AG04450 (cell line): ENCODE results near the gene CCDC186. TPM values are rescaled to one million over a fixed set of nuclear protein-coding genes. Genes with fewer than 3 reads are reported as not detected.
A peak's percentile ranks its signal among the peaks of the same experiment; 100 is the strongest.

Source experiments
- CTCF ChIA-PET: fragments of 300-600, 350-600 bp; formaldehyde crosslinking; extraction: SDS; loops from one replicate; lab custom pipeline; 2022; ENCODE audit warnings: antibody characterized with exemption, inconsistent platforms; lab: Charles Lee
- POLR2A ChIA-PET: fragments of 350-600 bp; formaldehyde crosslinking; extraction: SDS; loops from one replicate; lab custom pipeline; 2021; ENCODE audit warnings: antibody characterized with exemption, inconsistent platforms; lab: Yijun Ruan, JAX
- DNase-seq: peaks from one replicate; pipeline ENCODE4 v3.0.0-alpha.2; 2011; ENCODE audit warnings: low read depth, low spot score
- H3K27ac ChIP-seq: one replicate; pipeline ENCODE4 v1.5.1; 2012; ENCODE audit warnings: low read depth, low read length, control low read depth
- H3K27me3 ChIP-seq: one replicate; pipeline ENCODE4 v1.6.0; 2012; ENCODE audit warnings: low read length; ENCODE audit not compliant: control insufficient read depth, insufficient read depth
- H3K4me3 ChIP-seq: 2 replicates; pipeline ENCODE4 v1.5.1; 2011; ENCODE audit warnings: mild to moderate bottlenecking, low read depth, low read length, control low read depth
- H3K9me3 ChIP-seq: 2 replicates; pipeline ENCODE4 v1.5.1; 2012; ENCODE audit warnings: low read length; ENCODE audit not compliant: control insufficient read depth, insufficient read depth
- polyA minus RNA-seq: library from RNA; depleted of rRNA, polyadenylated mRNA; stranded (reverse); fragments of >200 nt; gene quantifications from 2 replicates; pipeline ENCODE4 v1.2.3, GENCODE V29; 2011; rRNA and poly(A)+ RNA removed
- polyA plus RNA-seq: library from polyadenylated mRNA; depleted of rRNA; stranded (reverse); fragments of >200 nt; gene quantifications from 2 replicates; pipeline ENCODE4 v1.2.3, GENCODE V29; 2011; rRNA removed
- TF ChIP-seq, protein P1 (sequence below): IDR thresholded peaks from 2 replicates; pipeline ENCODE4 v1.5.1; 2011; ENCODE audit warnings: low read depth, low read length, control low read depth, inconsistent platforms

The CCDC186 gene
- polyA plus RNA-seq: 5.8 and 9.6 TPM in 2 replicates
- polyA minus RNA-seq: 3.7 and 7.7 TPM in 2 replicates

DNA sequence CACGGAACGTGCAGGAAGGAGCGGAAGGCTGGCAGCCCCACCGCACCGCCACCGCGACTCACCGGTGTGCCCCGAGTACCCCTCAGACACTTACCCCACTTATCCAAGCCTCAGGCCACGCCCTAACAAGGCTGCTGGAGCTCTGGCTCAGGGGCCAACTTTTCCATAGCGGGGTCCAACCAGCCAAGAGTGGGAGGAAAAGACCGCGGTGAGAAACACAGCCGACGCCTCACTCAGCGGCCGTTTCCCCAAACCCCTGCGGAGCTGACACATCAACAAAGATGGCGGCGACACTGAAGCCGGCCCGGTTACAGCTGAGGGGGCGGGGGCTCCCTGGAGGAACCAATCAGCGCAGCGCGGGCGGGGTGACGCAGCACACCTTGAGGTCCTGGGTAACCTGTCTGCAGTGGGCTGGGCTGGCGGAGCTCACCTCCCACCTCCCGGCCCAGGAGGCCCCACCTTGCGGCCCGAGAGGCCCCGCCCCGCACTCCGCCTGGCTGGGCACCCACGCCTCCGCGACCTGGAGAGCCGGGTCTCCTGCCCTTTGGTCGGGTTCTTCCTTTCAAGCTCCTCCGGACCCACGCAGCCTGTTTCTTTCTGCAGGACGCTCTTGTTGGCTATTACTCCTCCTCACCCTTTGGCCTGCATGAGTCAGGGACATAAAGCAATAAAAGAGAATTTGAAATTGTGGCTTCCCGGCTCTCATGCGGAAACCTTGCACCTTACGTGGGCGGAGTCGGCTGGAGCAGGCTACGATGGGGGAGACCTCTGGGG, at the start of gene CCDC186:
Gene CCDC186, minus strand, starts transcription at position 283 of the 774 bp plus-strand sequence. CDS start 10,935 bp downstream, outside the sequence.
- peak; percentile 50 for DNase-seq
- TF ChIP-seq, protein P1, sequence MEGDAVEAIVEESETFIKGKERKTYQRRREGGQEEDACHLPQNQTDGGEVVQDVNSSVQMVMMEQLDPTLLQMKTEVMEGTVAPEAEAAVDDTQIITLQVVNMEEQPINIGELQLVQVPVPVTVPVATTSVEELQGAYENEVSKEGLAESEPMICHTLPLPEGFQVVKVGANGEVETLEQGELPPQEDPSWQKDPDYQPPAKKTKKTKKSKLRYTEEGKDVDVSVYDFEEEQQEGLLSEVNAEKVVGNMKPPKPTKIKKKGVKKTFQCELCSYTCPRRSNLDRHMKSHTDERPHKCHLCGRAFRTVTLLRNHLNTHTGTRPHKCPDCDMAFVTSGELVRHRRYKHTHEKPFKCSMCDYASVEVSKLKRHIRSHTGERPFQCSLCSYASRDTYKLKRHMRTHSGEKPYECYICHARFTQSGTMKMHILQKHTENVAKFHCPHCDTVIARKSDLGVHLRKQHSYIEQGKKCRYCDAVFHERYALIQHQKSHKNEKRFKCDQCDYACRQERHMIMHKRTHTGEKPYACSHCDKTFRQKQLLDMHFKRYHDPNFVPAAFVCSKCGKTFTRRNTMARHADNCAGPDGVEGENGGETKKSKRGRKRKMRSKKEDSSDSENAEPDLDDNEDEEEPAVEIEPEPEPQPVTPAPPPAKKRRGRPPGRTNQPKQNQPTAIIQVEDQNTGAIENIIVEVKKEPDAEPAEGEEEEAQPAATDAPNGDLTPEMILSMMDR: no peak
- H3K9me3 ChIP-seq: no peaks in the 10 kb centered on the region; the same call in 1 of the 2 replicates
- H3K27ac ChIP-seq: peak within 1 kb of the TSS; percentile 74
- POLR2A ChIA-PET: interaction anchor here (0.5 to 0.7 kb wide), 3 partner anchors 130 to 437 kb away, joined by 3 to 4 read pairs (median 3); no protein-coding TSS in a partner anchor
- H3K27me3 ChIP-seq: peaks cover 11% of the 10 kb centered on the region
- peak within 1 kb of the TSS; percentile 100 for H3K4me3 ChIP-seq
- CTCF ChIA-PET: interaction anchor here (0.5 kb wide), 1 partner anchor 34 kb away, joined by 3 read pairs; no protein-coding TSS in a partner anchor

DNA sequence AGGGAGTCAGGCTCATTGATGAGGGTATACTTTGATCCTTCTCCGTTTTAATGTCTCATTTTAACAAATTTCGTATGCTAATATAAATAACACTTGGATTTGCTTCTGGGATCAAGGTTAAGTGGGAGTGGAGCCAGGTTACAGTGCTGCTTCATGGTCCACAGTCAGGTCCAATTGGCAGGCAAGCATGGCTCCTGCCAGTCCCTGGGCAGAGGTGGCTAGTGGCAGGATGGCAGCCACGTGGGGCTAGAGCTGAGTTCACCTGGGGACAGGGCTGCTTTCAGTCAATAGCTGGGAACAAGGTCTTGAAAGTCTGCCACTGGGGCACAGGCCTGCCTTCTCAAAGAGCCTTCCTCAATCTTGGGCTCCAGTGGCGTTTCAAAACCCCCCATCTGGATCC, 49.1 kb upstream of the CCDC186 start:
- Histone ChIP-seq H3K27me3 (peaks cover 6% of the 10 kb centered on the region), H3K4me3 (no peak overlapping the region), H3K27ac (no peak overlapping the region), H3K9me3 (no peaks in the 10 kb centered on the region)
- TF ChIP-seq, protein P1: no peak
- CTCF ChIA-PET: no interaction called here
- POLR2A ChIA-PET: no interaction called here
- DNase-seq: no peak

DNA sequence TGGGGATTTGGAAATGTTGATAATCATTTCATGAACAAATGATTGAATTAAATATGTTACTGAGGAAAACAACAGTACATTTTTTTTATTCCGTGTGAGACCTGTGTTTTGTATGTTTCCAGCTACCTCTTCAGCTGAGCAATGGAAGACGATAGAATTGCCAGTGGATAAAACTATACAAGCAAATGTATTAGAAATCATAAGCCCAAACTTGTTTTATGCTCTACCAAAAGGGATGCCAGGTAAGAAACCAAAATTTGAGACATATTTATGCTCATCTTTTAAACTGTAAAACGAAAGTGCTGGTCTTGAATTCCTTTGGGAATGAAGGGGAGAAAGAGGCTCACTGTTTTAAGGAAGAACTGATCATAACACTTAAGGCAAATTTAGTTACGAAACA, 47.2 kb upstream of the CCDC186 start:
- no peak for DNase-seq
- Histone ChIP-seq H3K27me3 (peaks cover 6% of the 10 kb centered on the region), H3K9me3 (no peaks in the 10 kb centered on the region), H3K27ac (no peak overlapping the region), H3K4me3 (no peak overlapping the region)
- TF ChIP-seq, protein P1: no peak
- CTCF ChIA-PET: no interaction called here
- POLR2A ChIA-PET: no interaction called here

DNA sequence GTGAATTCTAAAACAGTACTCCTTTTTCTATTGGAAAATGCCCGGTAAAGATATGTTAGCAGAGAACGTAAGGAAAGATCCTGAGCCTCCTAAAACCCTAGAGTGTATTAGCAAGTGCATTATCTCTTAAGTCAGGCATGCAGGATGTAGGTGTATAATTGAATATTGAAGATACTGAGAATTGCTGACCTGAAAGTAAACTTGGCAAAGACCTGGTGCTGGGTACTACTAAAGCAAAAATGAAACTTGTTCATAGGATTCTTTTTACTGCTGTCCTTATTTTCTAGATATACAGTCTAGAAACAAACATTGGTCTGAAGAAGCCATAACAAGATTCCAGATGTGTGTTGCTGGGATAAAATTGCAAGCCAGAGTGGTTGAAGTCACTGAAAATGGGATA, 46.3 kb upstream of the CCDC186 start:
- CTCF ChIA-PET: no interaction called here
- Histone ChIP-seq H3K4me3 (no peak overlapping the region), H3K27ac (no peak overlapping the region), H3K9me3 (no peaks in the 10 kb centered on the region), H3K27me3 (peaks cover 6% of the 10 kb centered on the region)
- POLR2A ChIA-PET: no interaction called here
- TF ChIP-seq, protein P1: no peak
- DNase-seq: no peak

- DNase-seq: no peak
- CTCF ChIA-PET: no interaction called here
- H3K27me3 ChIP-seq: no peaks in the 10 kb centered on the region
- no peak overlapping the region for H3K27ac ChIP-seq
- H3K4me3 ChIP-seq: no peak overlapping the region
- POLR2A ChIA-PET: no interaction called here
- TF ChIP-seq, protein P1: no peak
- no peaks in the 10 kb centered on the region for H3K9me3 ChIP-seq
These were observed 41.0 kb upstream of the CCDC186 start for GRCh38 chr10:114215033-114215432.
